K562 (cell line): ENCODE data around the gene FOXP4. TPM values are rescaled to one million over a fixed set of nuclear protein-coding genes. Genes with fewer than 3 reads are reported as not detected.

Experiments used
- CHD4 ChIP-seq: fragments of 200-600 bp; sonication (generic); IDR thresholded peaks from 3 replicates; pipeline ENCODE4 v1.6.1; 2012; ENCODE audit warnings: low read depth, mild to moderate bottlenecking, mixed read lengths, low read length, inconsistent platforms; ENCODE audit not compliant: insufficient read depth, insufficient replicate concordance, poor library complexity, severe bottlenecking
- DNMT1 ChIP-seq: fragments of 450-650 bp; IDR thresholded peaks from 2 replicates; pipeline ENCODE4 v1.6.1; 2016; ENCODE audit warnings: antibody characterized with exemption, mild to moderate bottlenecking
- FOSL1 ChIP-seq: fragments of 200-800 bp; sonication (Bioruptor generic); conservative IDR thresholded peaks from 2 replicates; pipeline ENCODE4 v1.6.1; 2016; ENCODE audit warnings: missing genetic modification characterization, missing compliant biosample characterization
- LARP7 ChIP-seq: fragments of 450-650 bp; IDR thresholded peaks from 2 replicates; pipeline ENCODE4 v1.6.1; 2016
- MAFK ChIP-seq: IDR thresholded peaks from 2 replicates; pipeline ENCODE4 v1.6.1; 2011; ENCODE audit warnings: low read length, improper control_type of control experiment
- NR2C2 ChIP-seq, 2 experiments: fragments of 200-800 bp in 1 of 2; sonication (Bioruptor generic) in 1 of 2; sonication (generic) in 1 of 2; formaldehyde crosslinking in 1 of 2; IDR thresholded peaks; 2 replicates each; pipeline versions ENCODE4 v1.6.1 to v1.8.0; 2016 to 2022; ENCODE audit warnings: mild to moderate bottlenecking in 1 of 2, missing compliant biosample characterization in 1 of 2, missing genetic modification characterization in 1 of 2, missing genetic modification reagents in 1 of 2
- SMARCA5 ChIP-seq: fragments of 450-650 bp; IDR thresholded peaks from 2 replicates; pipeline ENCODE4 v1.6.1; 2016
- TAF1 ChIP-seq: IDR thresholded peaks from 2 replicates; pipeline ENCODE4 v1.6.1; 2011; ENCODE audit warnings: mild to moderate bottlenecking, low read length, moderate library complexity; ENCODE audit not compliant: insufficient read depth, control insufficient read depth, severe bottlenecking; ENCODE audit errors: extremely low read depth
- polyA plus RNA-seq, 8 experiments: library from polyadenylated mRNA; depleted of rRNA in 4 of 8; stranded (reverse) in 5 of 8; unstranded in 3 of 8; fragments of >200 nt; fragmentation: Nextera tagmentation in 2 of 8; fragmentation: Illumina TruSeq in 1 of 8; extraction: Ambion mirVana in 2 of 8; extraction: Trizol in 1 of 8; gene quantifications; 2 replicates each; pipeline versions ENCODE4 v1.2.1 to v1.2.3, GENCODE V29; 2011 to 2014; ENCODE audit warnings: inconsistent platforms in 1 of 8, missing spikeins in 1 of 8
- total RNA-seq, 7 experiments: library from RNA; depleted of rRNA in 6 of 7; stranded (reverse); fragments of >200 nt in 6 of 7; fragmentation: Illumina TruSeq in 2 of 7; extraction: Trizol in 2 of 7; gene quantifications; 2 replicates each; pipeline versions ENCODE4 v1.2.1 to v1.2.3, GENCODE V29; 2011 to 2021; ENCODE audit warnings: low replicate concordance in 1 of 7
- TF ChIP-seq, protein P1 (sequence below), 3 experiments: IDR thresholded peaks in 2 of 3; conservative IDR thresholded peaks in 1 of 3; 2 replicates each; pipeline ENCODE4 v1.5.1; 2011 to 2012; ENCODE audit warnings: low read length in 3 of 3, mild to moderate bottlenecking in 3 of 3, control low read depth in 2 of 3, improper control_type of control experiment in 1 of 3, inconsistent platforms in 1 of 3, low read depth in 1 of 3, mixed read lengths in 1 of 3, moderate library complexity in 1 of 3; ENCODE audit not compliant: insufficient read depth in 2 of 3
- TF ChIP-seq, protein P2 (sequence below), 3 experiments: fragments of 200-800 bp in 1 of 3; fragments of 250-450 bp in 1 of 3; fragments of 450-650 bp in 1 of 3; sonication (Bioruptor Pico) in 1 of 3; sonication (Bioruptor generic) in 1 of 3; formaldehyde crosslinking in 1 of 3; IDR thresholded peaks; 2 replicates each; pipeline versions ENCODE4 v1.6.1 to v1.8.0; 2016 to 2022; ENCODE audit warnings: mild to moderate bottlenecking in 2 of 3, missing genetic modification characterization in 2 of 3, missing compliant biosample characterization in 1 of 3, moderate library complexity in 1 of 3
- TF ChIP-seq, protein P3 (sequence below): fragments of 450-650 bp; formaldehyde crosslinking; conservative IDR thresholded peaks from 2 replicates; pipeline ENCODE4 v1.4.0; 2022; ENCODE audit warnings: mild to moderate bottlenecking, missing genetic modification characterization
- TF ChIP-seq, protein P4 (sequence below): fragments of 450-650 bp; IDR thresholded peaks from 2 replicates; pipeline ENCODE4 v1.6.1; 2018; ENCODE audit not compliant: partially characterized antibody
- TF ChIP-seq, protein P5 (sequence below): sonication (generic); formaldehyde crosslinking; IDR thresholded peaks from 2 replicates; pipeline ENCODE4 v1.5.0; 2020; ENCODE audit warnings: missing genetic modification reagents

Gene FOXP4
- total and polyA plus RNA-seq, 9 of the 15 experiments (the other 6 are each of a cell fraction or from before 2014, with no cell fraction given), result 0.11 to 29.4 (median 2.3) TPM

DNA sequence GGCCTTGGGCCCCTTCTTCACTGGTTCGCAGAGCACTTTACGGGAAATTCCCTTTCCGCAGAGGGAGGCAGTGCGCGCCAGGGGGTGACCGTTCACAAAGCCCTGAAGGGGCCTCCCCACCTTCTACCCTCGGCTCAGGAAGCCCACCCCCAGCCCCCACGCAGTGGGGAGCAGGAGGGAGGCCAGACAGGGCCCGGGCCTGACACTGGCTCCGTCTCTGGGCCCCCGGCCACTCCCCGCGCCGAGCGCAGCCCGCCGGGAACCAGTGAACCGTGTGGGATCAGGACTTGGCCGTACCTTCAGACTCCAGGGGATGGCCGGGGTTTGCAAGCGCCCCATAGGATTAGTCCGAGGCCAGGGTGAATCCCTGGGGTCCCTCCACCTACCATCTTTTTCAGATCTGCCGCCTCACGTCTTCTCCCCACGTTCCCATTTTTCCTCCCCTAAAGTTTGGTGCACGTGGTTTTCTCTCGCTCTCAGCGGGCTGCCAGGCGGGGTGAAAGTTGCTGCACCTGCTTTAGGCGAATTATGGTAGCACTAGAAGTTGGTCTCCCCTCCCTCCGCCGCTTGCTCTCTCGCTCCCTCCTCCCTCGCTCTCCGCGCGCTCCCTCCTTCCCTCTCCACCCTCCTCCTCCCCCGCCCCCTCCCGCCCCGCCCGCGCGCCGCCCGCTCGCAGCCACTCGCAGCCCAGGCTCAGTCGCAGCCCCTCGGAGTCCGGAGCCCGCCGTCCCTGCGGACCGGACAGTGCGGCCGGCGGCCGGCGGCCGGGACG, at the start of gene FOXP4 (continued):
- TF ChIP-seq, protein P1, sequence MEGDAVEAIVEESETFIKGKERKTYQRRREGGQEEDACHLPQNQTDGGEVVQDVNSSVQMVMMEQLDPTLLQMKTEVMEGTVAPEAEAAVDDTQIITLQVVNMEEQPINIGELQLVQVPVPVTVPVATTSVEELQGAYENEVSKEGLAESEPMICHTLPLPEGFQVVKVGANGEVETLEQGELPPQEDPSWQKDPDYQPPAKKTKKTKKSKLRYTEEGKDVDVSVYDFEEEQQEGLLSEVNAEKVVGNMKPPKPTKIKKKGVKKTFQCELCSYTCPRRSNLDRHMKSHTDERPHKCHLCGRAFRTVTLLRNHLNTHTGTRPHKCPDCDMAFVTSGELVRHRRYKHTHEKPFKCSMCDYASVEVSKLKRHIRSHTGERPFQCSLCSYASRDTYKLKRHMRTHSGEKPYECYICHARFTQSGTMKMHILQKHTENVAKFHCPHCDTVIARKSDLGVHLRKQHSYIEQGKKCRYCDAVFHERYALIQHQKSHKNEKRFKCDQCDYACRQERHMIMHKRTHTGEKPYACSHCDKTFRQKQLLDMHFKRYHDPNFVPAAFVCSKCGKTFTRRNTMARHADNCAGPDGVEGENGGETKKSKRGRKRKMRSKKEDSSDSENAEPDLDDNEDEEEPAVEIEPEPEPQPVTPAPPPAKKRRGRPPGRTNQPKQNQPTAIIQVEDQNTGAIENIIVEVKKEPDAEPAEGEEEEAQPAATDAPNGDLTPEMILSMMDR (IDR thresholded peaks at IDR 0.05 in 2 of 3, conservative IDR thresholded peaks at IDR 0.05 in 1 of 3; ENCODE audit: insufficient read depth in 2 of 3, low read depth in 1 of 3, low read length in 3 of 3), result peak in 1 of 3 experiments; percentile 15; a peak in 1 of 6 replicates
- peak; percentile 89 for TF ChIP-seq MAFK
- TF ChIP-seq, protein P2, sequence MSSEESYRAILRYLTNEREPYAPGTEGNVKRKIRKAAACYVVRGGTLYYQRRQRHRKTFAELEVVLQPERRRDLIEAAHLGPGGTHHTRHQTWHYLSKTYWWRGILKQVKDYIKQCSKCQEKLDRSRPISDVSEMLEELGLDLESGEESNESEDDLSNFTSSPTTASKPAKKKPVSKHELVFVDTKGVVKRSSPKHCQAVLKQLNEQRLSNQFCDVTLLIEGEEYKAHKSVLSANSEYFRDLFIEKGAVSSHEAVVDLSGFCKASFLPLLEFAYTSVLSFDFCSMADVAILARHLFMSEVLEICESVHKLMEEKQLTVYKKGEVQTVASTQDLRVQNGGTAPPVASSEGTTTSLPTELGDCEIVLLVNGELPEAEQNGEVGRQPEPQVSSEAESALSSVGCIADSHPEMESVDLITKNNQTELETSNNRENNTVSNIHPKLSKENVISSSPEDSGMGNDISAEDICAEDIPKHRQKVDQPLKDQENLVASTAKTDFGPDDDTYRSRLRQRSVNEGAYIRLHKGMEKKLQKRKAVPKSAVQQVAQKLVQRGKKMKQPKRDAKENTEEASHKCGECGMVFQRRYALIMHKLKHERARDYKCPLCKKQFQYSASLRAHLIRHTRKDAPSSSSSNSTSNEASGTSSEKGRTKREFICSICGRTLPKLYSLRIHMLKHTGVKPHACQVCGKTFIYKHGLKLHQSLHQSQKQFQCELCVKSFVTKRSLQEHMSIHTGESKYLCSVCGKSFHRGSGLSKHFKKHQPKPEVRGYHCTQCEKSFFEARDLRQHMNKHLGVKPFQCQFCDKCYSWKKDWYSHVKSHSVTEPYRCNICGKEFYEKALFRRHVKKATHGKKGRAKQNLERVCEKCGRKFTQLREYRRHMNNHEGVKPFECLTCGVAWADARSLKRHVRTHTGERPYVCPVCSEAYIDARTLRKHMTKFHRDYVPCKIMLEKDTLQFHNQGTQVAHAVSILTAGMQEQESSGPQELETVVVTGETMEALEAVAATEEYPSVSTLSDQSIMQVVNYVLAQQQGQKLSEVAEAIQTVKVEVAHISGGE (CRISPR knock-in tag; IDR thresholded peaks at IDR 0.05), result 0 out of 6 replicates have a peak, but pooled peaks of 1 of the 3 experiments have one; percentile 42
- no peak for TF ChIP-seq SMARCA5
- 0 out of 2 replicates have a peak, but pooled peaks have one; percentile 42 for TF ChIP-seq LARP7
- no peak; the same call in 1 of the 2 replicates for TF ChIP-seq NR2C2 (CRISPR knock-in tag; IDR thresholded peaks at IDR 0.05)
- peak; percentile 52; the same call in 1 of the 2 replicates for TF ChIP-seq NR2C2 (tag; IDR thresholded peaks at IDR 0.05)
- TF ChIP-seq CHD4, result no peak
- TF ChIP-seq, protein P3, sequence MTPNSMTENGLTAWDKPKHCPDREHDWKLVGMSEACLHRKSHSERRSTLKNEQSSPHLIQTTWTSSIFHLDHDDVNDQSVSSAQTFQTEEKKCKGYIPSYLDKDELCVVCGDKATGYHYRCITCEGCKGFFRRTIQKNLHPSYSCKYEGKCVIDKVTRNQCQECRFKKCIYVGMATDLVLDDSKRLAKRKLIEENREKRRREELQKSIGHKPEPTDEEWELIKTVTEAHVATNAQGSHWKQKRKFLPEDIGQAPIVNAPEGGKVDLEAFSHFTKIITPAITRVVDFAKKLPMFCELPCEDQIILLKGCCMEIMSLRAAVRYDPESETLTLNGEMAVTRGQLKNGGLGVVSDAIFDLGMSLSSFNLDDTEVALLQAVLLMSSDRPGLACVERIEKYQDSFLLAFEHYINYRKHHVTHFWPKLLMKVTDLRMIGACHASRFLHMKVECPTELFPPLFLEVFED (CRISPR knock-in tag), result peak; percentile 59; the same call in 1 of the 2 replicates
- peak; percentile 50; the same call in 1 of the 2 replicates for TF ChIP-seq FOSL1 (tag)
- TF ChIP-seq, protein P4, sequence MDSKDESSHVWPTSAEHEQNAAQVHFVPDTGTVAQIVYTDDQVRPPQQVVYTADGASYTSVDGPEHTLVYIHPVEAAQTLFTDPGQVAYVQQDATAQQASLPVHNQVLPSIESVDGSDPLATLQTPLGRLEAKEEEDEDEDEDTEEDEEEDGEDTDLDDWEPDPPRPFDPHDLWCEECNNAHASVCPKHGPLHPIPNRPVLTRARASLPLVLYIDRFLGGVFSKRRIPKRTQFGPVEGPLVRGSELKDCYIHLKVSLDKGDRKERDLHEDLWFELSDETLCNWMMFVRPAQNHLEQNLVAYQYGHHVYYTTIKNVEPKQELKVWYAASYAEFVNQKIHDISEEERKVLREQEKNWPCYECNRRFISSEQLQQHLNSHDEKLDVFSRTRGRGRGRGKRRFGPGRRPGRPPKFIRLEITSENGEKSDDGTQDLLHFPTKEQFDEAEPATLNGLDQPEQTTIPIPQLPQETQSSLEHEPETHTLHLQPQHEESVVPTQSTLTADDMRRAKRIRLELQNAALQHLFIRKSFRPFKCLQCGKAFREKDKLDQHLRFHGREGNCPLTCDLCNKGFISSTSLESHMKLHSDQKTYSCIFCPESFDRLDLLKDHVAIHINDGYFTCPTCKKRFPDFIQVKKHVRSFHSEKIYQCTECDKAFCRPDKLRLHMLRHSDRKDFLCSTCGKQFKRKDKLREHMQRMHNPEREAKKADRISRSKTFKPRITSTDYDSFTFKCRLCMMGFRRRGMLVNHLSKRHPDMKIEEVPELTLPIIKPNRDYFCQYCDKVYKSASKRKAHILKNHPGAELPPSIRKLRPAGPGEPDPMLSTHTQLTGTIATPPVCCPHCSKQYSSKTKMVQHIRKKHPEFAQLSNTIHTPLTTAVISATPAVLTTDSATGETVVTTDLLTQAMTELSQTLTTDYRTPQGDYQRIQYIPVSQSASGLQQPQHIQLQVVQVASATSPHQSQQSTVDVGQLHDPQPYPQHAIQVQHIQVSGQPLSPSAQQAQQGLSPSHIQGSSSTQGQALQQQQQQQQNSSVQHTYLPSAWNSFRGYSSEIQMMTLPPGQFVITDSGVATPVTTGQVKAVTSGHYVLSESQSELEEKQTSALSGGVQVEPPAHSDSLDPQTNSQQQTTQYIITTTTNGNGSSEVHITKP, result peak; percentile 89
- TF ChIP-seq, protein P5, sequence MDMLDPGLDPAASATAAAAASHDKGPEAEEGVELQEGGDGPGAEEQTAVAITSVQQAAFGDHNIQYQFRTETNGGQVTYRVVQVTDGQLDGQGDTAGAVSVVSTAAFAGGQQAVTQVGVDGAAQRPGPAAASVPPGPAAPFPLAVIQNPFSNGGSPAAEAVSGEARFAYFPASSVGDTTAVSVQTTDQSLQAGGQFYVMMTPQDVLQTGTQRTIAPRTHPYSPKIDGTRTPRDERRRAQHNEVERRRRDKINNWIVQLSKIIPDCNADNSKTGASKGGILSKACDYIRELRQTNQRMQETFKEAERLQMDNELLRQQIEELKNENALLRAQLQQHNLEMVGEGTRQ, result peak; percentile 50; the same call in 1 of the 2 replicates
- peak; percentile 49 for TF ChIP-seq TAF1
- TF ChIP-seq DNMT1, result no peak
